ENCODE results near the gene CHURC1.

Gene CHURC1

GRCh38 chr14:64938972-64939816 is 24.9 kb downstream of the CHURC1 start:
- DNase-seq (ENCODE audit: low read depth in 1 of 2, low spot score in 1 of 2): no peak

GRCh38 chr14:64939817-64940190 is 25.5 kb downstream of the CHURC1 start:
- no peak for DNase-seq (ENCODE audit: low read depth in 1 of 2, low spot score in 1 of 2)

GRCh38 chr14:64940336-64940910 is 26.2 kb downstream of the CHURC1 start:
- no peak for DNase-seq (ENCODE audit: low read depth in 1 of 2, low spot score in 1 of 2)

GRCh38 chr14:64942531-64943111 is 28.4 kb downstream of the CHURC1 start, which contains the start of gene GPX2:
GPX2 (minus strand) TSS chr14:64942745; CDS start chr14:64942726, 19 bp downstream.
- no peak for DNase-seq (ENCODE audit: low read depth in 1 of 2, low spot score in 1 of 2)

GRCh38 chr14:64943556-64943955 is 29.3 kb downstream of the CHURC1 start:
- no peak for DNase-seq (ENCODE audit: low read depth in 1 of 2, low spot score in 1 of 2)

GRCh38 chr14:64944041-64944440 is 29.8 kb downstream of the CHURC1 start:
- no peak for DNase-seq (ENCODE audit: low read depth in 1 of 2, low spot score in 1 of 2)

GRCh38 chr14:64944861-64945260 is 30.6 kb downstream of the CHURC1 start:
- DNase-seq (ENCODE audit: low read depth in 1 of 2, low spot score in 1 of 2): no peak

- no peak for DNase-seq (ENCODE audit: low read depth in 1 of 2, low spot score in 1 of 2)
Measured at GRCh38 chr14:64945431-64946178, 31.4 kb downstream of the CHURC1 start.

- no peak for DNase-seq (ENCODE audit: low read depth in 1 of 2, low spot score in 1 of 2)
Measured at GRCh38 chr14:64946310-64947045, 32.2 kb downstream of the CHURC1 start.

- DNase-seq (ENCODE audit: low read depth in 1 of 2, low spot score in 1 of 2): no peak
Measured at GRCh38 chr14:64947710-64948611, 33.7 kb downstream of the CHURC1 start.

GRCh38 chr14:64948612-64949210 is 34.5 kb downstream of the CHURC1 start:
- DNase-seq (ENCODE audit: low read depth in 1 of 2, low spot score in 1 of 2): no peak

GRCh38 chr14:64950889-64951288 is 36.6 kb downstream of the CHURC1 start:
- no peak for DNase-seq (ENCODE audit: low read depth in 1 of 2, low spot score in 1 of 2)

- no peak for DNase-seq (ENCODE audit: low read depth in 1 of 2, low spot score in 1 of 2)
Measured at GRCh38 chr14:64951291-64951690, 37.0 kb downstream of the CHURC1 start.

- no peak for DNase-seq (ENCODE audit: low read depth in 1 of 2, low spot score in 1 of 2)
Measured at GRCh38 chr14:64951724-64952123, 37.5 kb downstream of the CHURC1 start.

- no peak for DNase-seq (ENCODE audit: low read depth in 1 of 2, low spot score in 1 of 2)
Measured at GRCh38 chr14:64952598-64953309, 38.5 kb downstream of the CHURC1 start.

- DNase-seq (ENCODE audit: low read depth in 1 of 2, low spot score in 1 of 2): no peak
Measured at GRCh38 chr14:64953310-64953654, 39.0 kb downstream of the CHURC1 start.

- no peak for DNase-seq (ENCODE audit: low read depth in 1 of 2, low spot score in 1 of 2)
Measured at GRCh38 chr14:64953661-64954060, 39.4 kb downstream of the CHURC1 start.

- DNase-seq (ENCODE audit: low read depth in 1 of 2, low spot score in 1 of 2): no peak
Measured at GRCh38 chr14:64954491-64955240, 40.4 kb downstream of the CHURC1 start.
